Ovary (tissue), 3 donors: Measurements from ENCODE around the gene DCDC2C.

ENCODE experiments used
- CTCF ChIP-seq, 3 donors: fragments of 450-650 bp in 2 of 3; fragments of 200-600 bp in 1 of 3; IDR thresholded peaks; one replicate each; pipeline versions ENCODE4 v1.5.1 to v1.8.0; 2016 to 2022; ENCODE audit warnings: antibody characterized with exemption in 3 of 3, mild to moderate bottlenecking in 1 of 3
- EP300 ChIP-seq: sonication (generic); formaldehyde crosslinking; IDR thresholded peaks from one replicate; pipeline ENCODE4 v1.6.1; 2017; ENCODE audit warnings: antibody characterized with exemption
- POLR2A ChIP-seq: fragments of 450-650 bp; IDR thresholded peaks from one replicate; pipeline ENCODE4 v1.6.1; 2017; ENCODE audit warnings: antibody characterized with exemption, mild to moderate bottlenecking, moderate library complexity
- donor health status: DM: no; HTN: no; CAD: no.

- TF ChIP-seq CTCF (IDR thresholded peaks at IDR 0.05) (no peak), EP300 (no peak), POLR2A (no peak)
Measured at GRCh38 chr2:3743951-3744555, 40.7 kb downstream of the DCDC2C start.
